Endodermal cell (in vitro differentiated cells): ENCODE data around the gene CFAP77. TPM values are rescaled to one million over a fixed set of nuclear protein-coding genes. Genes with fewer than 3 reads are reported as not detected.

Experiments
- DNase-seq: peaks from one replicate; pipeline ENCODE4 v3.0.0-alpha.2; 2017
- H3K27ac ChIP-seq: 2 replicates; pipeline ENCODE4 v1.5.1; 2013; ENCODE audit warnings: mild to moderate bottlenecking, low read depth, low read length, moderate library complexity
- H3K27me3 ChIP-seq: 2 replicates; pipeline ENCODE4 v1.6.1; 2013; ENCODE audit warnings: mild to moderate bottlenecking, low read length, moderate library complexity; ENCODE audit not compliant: insufficient read depth, control insufficient read depth, poor library complexity, severe bottlenecking
- H3K36me3 ChIP-seq: 2 replicates; pipeline ENCODE4 v1.7.0; 2013; ENCODE audit warnings: mild to moderate bottlenecking, low read length, moderate library complexity; ENCODE audit not compliant: control insufficient read depth, insufficient read depth
- H3K4me1 ChIP-seq: one replicate; pipeline ENCODE4 v1.7.0; 2013; ENCODE audit warnings: low read length; ENCODE audit not compliant: control insufficient read depth, insufficient read depth
- H3K4me3 ChIP-seq: 2 replicates; pipeline ENCODE4 v1.5.1; 2013; ENCODE audit warnings: mild to moderate bottlenecking, low read length, moderate library complexity
- H3K9ac ChIP-seq: 2 replicates; pipeline ENCODE4 v1.6.1; 2013; ENCODE audit warnings: mild to moderate bottlenecking, low read length, moderate library complexity; ENCODE audit not compliant: poor library complexity, severe bottlenecking; ENCODE audit errors: extremely low read depth
- H3K9me3 ChIP-seq: 2 replicates; pipeline ENCODE4 v1.6.1; 2013; ENCODE audit warnings: mild to moderate bottlenecking, low read length, moderate library complexity; ENCODE audit not compliant: control insufficient read depth
- H3K27ac Mint-ChIP-seq: 2 replicates; pipeline ENCODE4 v1.8.0; 2020; ENCODE audit warnings: mixed read lengths
- H3K27me3 Mint-ChIP-seq: 2 replicates; pipeline ENCODE4 v1.8.0; 2021; ENCODE audit warnings: mild to moderate bottlenecking, mixed read lengths; ENCODE audit not compliant: insufficient read depth
- H3K36me3 Mint-ChIP-seq: 2 replicates; pipeline ENCODE4 v1.8.0; 2020; ENCODE audit warnings: low read depth, mixed read lengths
- H3K4me1 Mint-ChIP-seq: 2 replicates; pipeline ENCODE4 v1.8.0; 2020; ENCODE audit warnings: mixed read lengths
- H3K4me3 Mint-ChIP-seq: 2 replicates; pipeline ENCODE4 v1.8.0; 2020; ENCODE audit warnings: mild to moderate bottlenecking, moderate library complexity, mixed read lengths
- H3K9me3 Mint-ChIP-seq: 2 replicates; pipeline ENCODE4 v1.8.0; 2020; ENCODE audit warnings: mild to moderate bottlenecking, mixed read lengths
- WGBS, 2 experiments: methylation state at CpG; one replicate each; pipeline versions ENCODE4 v1.1.5 to v1.1.7; 2013; ENCODE audit warnings: missing lambda C conversion rate in 2 of 2, mixed read lengths in 1 of 2; ENCODE audit not compliant: insufficient coverage in 1 of 2, insufficient read length in 1 of 2; 5-methylcytosine and 5-hydroxymethylcytosine counted together
- total RNA-seq, 2 donors: library from RNA; stranded (reverse); fragmentation: NEBNext Ultra II Directional in 1 of 2; extraction: Animal tissue kit (Norgen Biotek cat#: 25700) in 1 of 2; gene quantifications; 2 replicates in 1 of 2; 3 replicates in 1 of 2; pipeline ENCODE4 v1.2.1, GENCODE V29; 2021
- TF ChIP-seq, protein P1 (sequence below): fragments of 200-600 bp; sonication (generic); conservative IDR thresholded peaks from 2 replicates; pipeline ENCODE4 v1.5.0; 2021; ENCODE audit warnings: antibody characterized with exemption, mild to moderate bottlenecking

Gene CFAP77
- total RNA-seq, 2 donors from 2014 or later, result 1.7 to 2.2 TPM

DNA sequence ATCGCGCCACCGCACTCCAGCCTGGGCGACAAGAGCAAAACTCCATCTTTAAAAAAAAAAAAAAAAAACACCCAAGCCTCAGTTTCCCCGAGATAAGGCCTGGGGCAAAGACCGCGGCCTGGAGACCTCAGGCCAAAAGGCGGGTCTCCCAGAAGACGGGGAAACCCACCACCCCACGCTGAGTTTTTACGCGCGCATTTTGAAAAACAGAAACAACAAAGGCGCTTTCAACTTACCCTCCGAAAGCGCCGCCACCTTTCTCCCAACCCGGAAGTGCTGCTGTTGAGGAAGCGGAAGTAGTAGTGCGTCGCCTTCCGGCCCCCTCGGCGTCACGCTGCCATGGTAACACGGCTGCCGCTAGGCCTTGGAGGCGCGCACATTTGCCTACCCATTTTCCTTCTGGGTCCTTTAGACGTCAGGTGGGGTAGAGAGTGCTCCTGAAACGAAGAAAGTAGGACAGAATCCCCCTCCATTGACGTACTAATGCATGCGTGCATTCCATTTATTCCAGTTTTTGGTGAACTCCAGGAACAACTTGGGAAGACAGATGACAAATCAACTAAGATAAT is 3.4 kb upstream of the CFAP77 start, which contains the start of gene TTF1:
Gene TTF1 (minus strand): TSS at position 287 of the 569 bp plus-strand sequence. CDS start 4,019 bp downstream, outside the sequence.
- Mint-ChIP-seq H3K9me3 (no peaks in the 10 kb centered on the region), H3K4me1 (peaks cover 27% of the 10 kb centered on the region), H3K36me3 (peaks cover 22% of the 10 kb centered on the region), H3K27me3 (peaks cover 3% of the 10 kb centered on the region), H3K27ac (peak within 1 kb of the TSS; percentile 87), H3K4me3 (peak within 1 kb of the TSS; percentile 85)
- WGBS, 2 experiments, result 1 to 6% methylated on average over 9 to 33 of the region's 33 CpGs
- H3K27ac ChIP-seq, result peak within 1 kb of the TSS; percentile 55
- no peaks in the 10 kb centered on the region for H3K9me3 ChIP-seq
- peaks cover 25% of the 10 kb centered on the region for H3K36me3 ChIP-seq
- peaks cover 4% of the 10 kb centered on the region for H3K4me1 ChIP-seq
- H3K9ac ChIP-seq, result peak within 1 kb of the TSS; percentile 77
- peaks cover 7% of the 10 kb centered on the region for H3K27me3 ChIP-seq
- H3K4me3 ChIP-seq, result peak within 1 kb of the TSS; percentile 92
- TF ChIP-seq, protein P1, sequence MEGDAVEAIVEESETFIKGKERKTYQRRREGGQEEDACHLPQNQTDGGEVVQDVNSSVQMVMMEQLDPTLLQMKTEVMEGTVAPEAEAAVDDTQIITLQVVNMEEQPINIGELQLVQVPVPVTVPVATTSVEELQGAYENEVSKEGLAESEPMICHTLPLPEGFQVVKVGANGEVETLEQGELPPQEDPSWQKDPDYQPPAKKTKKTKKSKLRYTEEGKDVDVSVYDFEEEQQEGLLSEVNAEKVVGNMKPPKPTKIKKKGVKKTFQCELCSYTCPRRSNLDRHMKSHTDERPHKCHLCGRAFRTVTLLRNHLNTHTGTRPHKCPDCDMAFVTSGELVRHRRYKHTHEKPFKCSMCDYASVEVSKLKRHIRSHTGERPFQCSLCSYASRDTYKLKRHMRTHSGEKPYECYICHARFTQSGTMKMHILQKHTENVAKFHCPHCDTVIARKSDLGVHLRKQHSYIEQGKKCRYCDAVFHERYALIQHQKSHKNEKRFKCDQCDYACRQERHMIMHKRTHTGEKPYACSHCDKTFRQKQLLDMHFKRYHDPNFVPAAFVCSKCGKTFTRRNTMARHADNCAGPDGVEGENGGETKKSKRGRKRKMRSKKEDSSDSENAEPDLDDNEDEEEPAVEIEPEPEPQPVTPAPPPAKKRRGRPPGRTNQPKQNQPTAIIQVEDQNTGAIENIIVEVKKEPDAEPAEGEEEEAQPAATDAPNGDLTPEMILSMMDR, result no peak
- peak; percentile 97 for DNase-seq

DNA sequence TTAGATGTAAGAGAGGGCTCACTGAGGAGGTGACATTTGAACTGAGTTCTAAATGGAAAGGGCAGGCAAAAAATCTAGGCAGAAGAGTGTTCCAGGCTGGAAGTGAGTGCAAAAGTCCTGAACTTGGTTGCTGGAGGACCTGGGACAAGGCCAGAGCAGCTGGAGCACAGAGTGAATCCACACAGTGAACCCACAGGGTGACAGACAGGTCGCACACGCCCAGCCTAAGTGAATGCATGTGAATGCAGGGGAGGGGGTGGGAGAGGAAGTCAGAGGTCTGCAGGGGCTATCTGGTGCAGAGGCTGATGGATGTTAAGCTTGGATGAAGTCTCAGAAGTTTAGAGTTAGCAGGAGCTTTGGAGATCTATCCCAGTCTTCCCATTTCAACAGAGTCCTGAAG is 2.8 kb upstream of the CFAP77 start:
- Histone ChIP-seq H3K27ac (no peak overlapping the region), H3K4me3 (peak overlapping the region; percentile 92)
- TF ChIP-seq, protein P1, result no peak

DNA sequence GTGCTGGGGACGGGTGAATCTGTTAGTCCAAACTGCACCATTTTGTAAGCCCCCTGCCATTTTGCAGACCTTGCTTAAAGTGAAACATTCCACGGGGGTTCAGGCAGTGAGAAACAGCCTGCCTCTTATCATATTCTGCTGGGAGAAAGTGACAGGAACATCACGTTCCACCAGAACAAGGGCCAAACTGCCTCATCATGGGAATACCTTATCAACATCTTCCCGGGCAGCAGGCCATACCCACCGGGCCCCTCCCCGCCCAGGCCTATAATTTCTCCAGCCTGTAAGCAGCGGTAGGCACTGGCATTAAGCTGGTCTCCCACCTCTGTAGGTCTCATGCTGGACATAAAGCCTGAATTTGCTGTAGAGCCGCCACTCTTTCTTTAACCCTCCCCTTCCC is 1.5 kb upstream of the CFAP77 start:
- Mint-ChIP-seq H3K9me3 (no peaks in the 10 kb centered on the region), H3K27ac (no peak overlapping the region), H3K4me1 (peaks cover 34% of the 10 kb centered on the region), H3K27me3 (peaks cover 3% of the 10 kb centered on the region), H3K4me3 (no peak overlapping the region), H3K36me3 (peaks cover 5% of the 10 kb centered on the region)
- Histone ChIP-seq H3K9ac (no peak overlapping the region), H3K4me1 (peaks cover 5% of the 10 kb centered on the region), H3K27me3 (peaks cover 7% of the 10 kb centered on the region), H3K4me3 (no peak overlapping the region), H3K27ac (no peak overlapping the region), H3K36me3 (peaks cover 8% of the 10 kb centered on the region), H3K9me3 (no peaks in the 10 kb centered on the region)
- TF ChIP-seq, protein P1, result no peak
- 73 to 84% methylated on average over 6 to 8 of the region's 8 CpGs for WGBS, 2 experiments
- DNase-seq, result no peak

More for the DNA sequence above, 2.8 kb upstream of the CFAP77 start:
- WGBS, 2 experiments, result 28 to 58% methylated on average over 2 of the region's 2 CpGs
- Mint-ChIP-seq H3K27ac (peak overlapping the region; percentile 87), H3K36me3 (peaks cover 16% of the 10 kb centered on the region), H3K4me3 (peak overlapping the region; percentile 85), H3K9me3 (no peaks in the 10 kb centered on the region), H3K27me3 (peaks cover 3% of the 10 kb centered on the region), H3K4me1 (peaks cover 30% of the 10 kb centered on the region)
- H3K4me1 ChIP-seq, result peaks cover 4% of the 10 kb centered on the region
- H3K9me3 ChIP-seq, result no peaks in the 10 kb centered on the region
- H3K36me3 ChIP-seq, result peaks cover 19% of the 10 kb centered on the region
- peak; percentile 78 for DNase-seq
- H3K27me3 ChIP-seq, result peaks cover 7% of the 10 kb centered on the region
- peak overlapping the region; percentile 77 for H3K9ac ChIP-seq
